K562 (cell line): ENCODE results near the gene PGR.

Experiments used
- CREB3L1 ChIP-seq: fragments of 450-650 bp; IDR thresholded peaks from 2 replicates; pipeline ENCODE4 v1.6.1; 2014; ENCODE audit warnings: low read depth, mild to moderate bottlenecking, moderate library complexity, borderline replicate concordance
- ELK1 ChIP-seq: sonication (generic); formaldehyde crosslinking; IDR thresholded peaks from 2 replicates; pipeline ENCODE4 v1.8.1; 2022; ENCODE audit warnings: missing genetic modification reagents
- EZH2 ChIP-seq: IDR thresholded peaks from 2 replicates; pipeline ENCODE4 v1.6.1; 2012; ENCODE audit warnings: low read depth, mild to moderate bottlenecking, inconsistent platforms, low read length, borderline replicate concordance
- FOXP4 ChIP-seq: sonication (generic); formaldehyde crosslinking; IDR thresholded peaks from 2 replicates; pipeline ENCODE4 v1.8.0; 2022; ENCODE audit warnings: mild to moderate bottlenecking, missing genetic modification reagents, borderline replicate concordance
- U2AF1 ChIP-seq: fragments of 200-400 bp; formaldehyde crosslinking; optimal IDR thresholded peaks from 2 replicates; pipeline ENCODE3; 2017; ENCODE audit warnings: mild to moderate bottlenecking, low read depth, low read length, moderate library complexity
- ZNF263 ChIP-seq: sonication (generic); formaldehyde crosslinking; IDR thresholded peaks from 2 replicates; pipeline ENCODE4 v1.8.0; 2022; ENCODE audit warnings: mild to moderate bottlenecking, missing genetic modification reagents, borderline replicate concordance

- no peak for TF ChIP-seq ZNF263
- no peak for TF ChIP-seq CREB3L1
- no peak for TF ChIP-seq FOXP4 (CRISPR knock-in tag)
- no peak for TF ChIP-seq EZH2
- no peak for TF ChIP-seq U2AF1
- no peak for TF ChIP-seq ELK1
Observed at GRCh38 chr11:101008961-101009689, 120.5 kb downstream of the PGR start.
